Panc1 (cell line): ENCODE results near the gene LRMDA. TPM values are rescaled to one million over a fixed set of nuclear protein-coding genes. Genes with fewer than 3 reads are reported as not detected.

Source experiments
- ATAC-seq: fragments of 200-7000 bp; cut with Tn5 transposase; 2 replicates; pipeline ENCODE4 v1.9.1; 2020; ENCODE audit warnings: mild to moderate bottlenecking, moderate library complexity
- BruUV-seq: library from RNA; stranded (reverse); fragments of 400-500 nt; replicated peaks from 2 replicates; lab custom pipeline; 2021; lab: Mats Ljungman, UMichigan
- CTCF ChIA-PET: fragments of 300-600 bp; sonication (Branson Sonifier 250); formaldehyde crosslinking; loops from one replicate; lab custom pipeline; 2022; ENCODE audit warnings: antibody characterized with exemption; lab: Charles Lee
- POLR2A ChIA-PET: fragments of 300-600 bp; sonication (Branson Sonifier 250); formaldehyde crosslinking; loops from one replicate; lab custom pipeline; 2022; ENCODE audit warnings: antibody characterized with exemption; lab: Charles Lee
- DNase-seq: peaks from one replicate; pipeline ENCODE4 v3.0.0-alpha.2; 2010; ENCODE audit warnings: low read depth, low spot score
- H3K27ac ChIP-seq: 2 replicates; pipeline ENCODE4 v1.5.1; 2011; ENCODE audit warnings: mild to moderate bottlenecking, low read length, inconsistent platforms
- H3K27me3 ChIP-seq: fragments of 200-500 bp; sonication (Bioruptor generic); 2 replicates; pipeline ENCODE4 v1.6.0; 2014; ENCODE audit warnings: low read length, inconsistent platforms; ENCODE audit not compliant: control insufficient read depth, insufficient read depth
- H3K36me3 ChIP-seq: fragments of 200-500 bp; sonication (Bioruptor generic); 2 replicates; pipeline ENCODE4 v1.5.1; 2014; ENCODE audit warnings: inconsistent platforms, mild to moderate bottlenecking, low read length, moderate library complexity; ENCODE audit not compliant: control insufficient read depth, insufficient read depth
- H3K4me1 ChIP-seq: 2 replicates; pipeline ENCODE4 v1.5.1; 2011; ENCODE audit warnings: inconsistent platforms, mild to moderate bottlenecking, low read length, moderate library complexity; ENCODE audit not compliant: control insufficient read depth, insufficient read depth
- H3K4me3 ChIP-seq, 2 experiments: 2 replicates each; pipeline ENCODE4 v1.5.1; 2011 to 2012; ENCODE audit warnings: low read depth in 2 of 2, low read length in 2 of 2, mild to moderate bottlenecking in 2 of 2, inconsistent platforms in 1 of 2, moderate library complexity in 1 of 2
- H3K9me3 ChIP-seq: fragments of 200-500 bp; sonication (Bioruptor generic); 2 replicates; pipeline ENCODE4 v1.5.1; 2014; ENCODE audit warnings: low read depth, mild to moderate bottlenecking, inconsistent platforms, low read length, moderate library complexity; ENCODE audit not compliant: control insufficient read depth, insufficient read depth
- CTCF ChIP-seq: fragments of 450-650 bp; IDR thresholded peaks from 2 replicates; pipeline ENCODE4 v1.5.1; 2017; ENCODE audit warnings: mild to moderate bottlenecking
- POLR2AphosphoS5 ChIP-seq: IDR thresholded peaks from 2 replicates; pipeline ENCODE4 v1.6.1; 2012; ENCODE audit warnings: mild to moderate bottlenecking, low read depth, low read length, moderate library complexity
- REST ChIP-seq, 2 experiments: IDR thresholded peaks; 2 replicates each; pipeline ENCODE4 v1.6.1; 2011 to 2012; ENCODE audit warnings: low read depth in 2 of 2, control low read depth in 1 of 2, low read length in 1 of 2, mild to moderate bottlenecking in 1 of 2, moderate library complexity in 1 of 2; ENCODE audit not compliant: insufficient read depth in 1 of 2
- SIN3A ChIP-seq: IDR thresholded peaks from 2 replicates; pipeline ENCODE4 v1.6.1; 2012; ENCODE audit warnings: low read depth, mild to moderate bottlenecking, low read length, moderate library complexity, borderline replicate concordance; ENCODE audit not compliant: insufficient read depth
- TCF7L2 ChIP-seq: IDR thresholded peaks from 2 replicates; pipeline ENCODE4 v1.6.1; 2011; ENCODE audit warnings: mild to moderate bottlenecking, low read depth, low read length, inconsistent platforms
- in situ Hi-C: cut with HindIII; loops from 2 replicates; pipeline ENCODE4 v1.10.0; 2016; ENCODE audit warnings: low sequenced_read_pairs, low pct_unique_long_range_greater_than_20kb
- intact Hi-C: fragments of 100-400 bp; cut with micrococcal nuclease; formaldehyde crosslinking; loops from one replicate; pipeline ENCODE4 v1.10.0; 2022; ENCODE audit not compliant: unreplicated experiment
- total RNA-seq: library from RNA; stranded (reverse); gene quantifications from one replicate; pipeline ENCODE4 v1.2.1, GENCODE V29; 2021; ENCODE audit not compliant: unreplicated experiment

The LRMDA gene
- total RNA-seq, 1 experiment from 2014 or later, result 1.2 TPM

GRCh38 chr10:75685187-75685586, 253.8 kb downstream of the LRMDA start:
- no peak for DNase-seq
- H3K27ac ChIP-seq, result no peak overlapping the region
- intact Hi-C loops (no loop called here), in situ Hi-C loops (no loop called here)
- no peaks in the 10 kb centered on the region for H3K36me3 ChIP-seq
- no peaks in the 10 kb centered on the region for H3K27me3 ChIP-seq
- H3K9me3 ChIP-seq, result no peaks in the 10 kb centered on the region
- ChIA-PET CTCF (no interaction called here), POLR2A (no interaction called here)
- no peak overlapping the region for H3K4me3 ChIP-seq
- no peaks in the 10 kb centered on the region for H3K4me1 ChIP-seq
- no peak for TF ChIP-seq REST (IDR thresholded peaks at IDR 0.05; ENCODE audit: insufficient read depth in 1 of 2, low read depth in 2 of 2, low read length in 1 of 2)
- TF ChIP-seq CTCF, result no peak
- no peak for TF ChIP-seq POLR2AphosphoS5
- TF ChIP-seq SIN3A, result no peak
- no peak for TF ChIP-seq TCF7L2
- BruUV-seq, result no TSS peak
- no peak for ATAC-seq

GRCh38 chr10:75688506-75689300, 257.3 kb downstream of the LRMDA start:
- in situ Hi-C loops, result no loop called here
- DNase-seq, result no peak
- Histone ChIP-seq H3K27ac (no peak overlapping the region), H3K36me3 (no peaks in the 10 kb centered on the region), H3K9me3 (no peaks in the 10 kb centered on the region), H3K27me3 (no peaks in the 10 kb centered on the region), H3K4me3 (no peak overlapping the region), H3K4me1 (no peaks in the 10 kb centered on the region)
- ChIA-PET POLR2A (no interaction called here), CTCF (no interaction called here)
- intact Hi-C loops, result no loop called here
- no TSS peak for BruUV-seq
- TF ChIP-seq TCF7L2 (no peak), CTCF (no peak), REST (IDR thresholded peaks at IDR 0.05; ENCODE audit: insufficient read depth in 1 of 2, low read depth in 2 of 2, low read length in 1 of 2) (no peak), SIN3A (no peak), POLR2AphosphoS5 (no peak)
- no peak for ATAC-seq
